Brain pericyte (primary cell): ENCODE data around the gene VTI1A.

Source experiments
- DNase-seq: peaks from one replicate; pipeline ENCODE4 v3.0.0-alpha.2; 2012; ENCODE audit warnings: low read depth, low spot score

VTI1A gene

DNA sequence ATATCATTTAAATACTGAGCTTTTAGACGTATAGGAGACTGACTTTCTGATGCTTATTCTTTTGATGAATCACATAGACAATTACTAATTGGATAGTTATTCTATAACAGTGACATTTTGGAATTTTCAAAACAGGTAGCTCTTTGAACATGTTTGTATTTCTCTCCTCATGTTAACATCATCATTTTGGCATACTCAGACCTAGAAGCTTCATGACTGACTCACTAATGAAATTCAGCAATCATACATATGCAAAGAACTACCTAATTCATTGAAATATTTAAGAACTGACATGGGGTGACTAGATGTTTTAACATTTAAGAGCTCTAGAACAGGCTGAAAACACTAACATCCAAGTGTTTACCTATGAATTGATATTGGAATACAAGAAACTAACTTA is 192.3 kb downstream of the VTI1A start:
- DNase-seq, result no peak

DNA sequence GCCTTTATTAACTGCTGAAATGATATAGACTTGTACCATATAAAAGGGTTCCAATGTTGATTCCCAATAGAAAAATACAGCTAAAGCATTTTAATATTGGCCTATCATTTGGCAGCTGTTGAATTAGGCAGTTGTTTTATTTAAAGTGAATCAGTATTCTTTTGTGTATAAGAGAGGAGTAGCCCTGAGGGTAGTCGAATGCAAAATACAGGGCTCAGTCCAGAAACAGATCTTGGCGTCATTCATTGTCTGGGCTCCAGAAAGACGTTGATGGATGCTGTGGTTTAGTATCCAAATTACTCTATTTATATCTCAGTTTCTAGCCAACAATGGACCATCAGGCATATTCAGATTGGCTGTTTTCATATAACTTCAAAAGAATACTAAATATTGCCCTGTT is 193.6 kb downstream of the VTI1A start:
- no peak for DNase-seq

DNA sequence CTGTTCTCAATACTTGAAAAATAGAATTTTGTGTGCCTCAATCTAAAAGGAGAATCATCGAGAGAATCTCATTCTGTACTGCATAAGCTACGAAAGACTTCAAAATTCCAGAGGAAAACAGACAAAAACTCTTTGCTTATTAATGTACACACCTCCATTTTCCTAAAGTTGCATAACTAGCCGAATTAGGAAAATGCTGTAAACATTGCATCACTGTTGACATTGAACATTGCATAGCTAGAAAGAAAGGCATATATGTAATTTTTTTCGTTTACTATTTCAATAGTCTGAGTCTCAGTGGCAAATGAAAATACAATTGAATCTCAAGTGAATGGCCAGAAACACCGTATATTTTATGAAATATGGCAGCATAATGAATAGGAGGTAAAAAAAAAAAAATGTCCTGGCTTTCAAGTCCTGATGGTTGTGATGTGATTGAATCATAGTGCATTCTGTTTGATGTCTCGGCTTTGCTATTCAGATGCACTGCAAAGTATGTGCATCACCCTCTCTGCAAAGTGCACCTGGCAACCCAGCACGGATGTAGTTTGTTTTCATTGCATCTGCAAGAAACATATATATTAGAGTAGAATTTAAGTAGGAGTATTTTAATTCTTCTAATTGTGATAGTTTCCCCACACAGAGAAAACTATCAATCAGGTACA is 196.7 kb downstream of the VTI1A start:
- DNase-seq, result no peak

DNA sequence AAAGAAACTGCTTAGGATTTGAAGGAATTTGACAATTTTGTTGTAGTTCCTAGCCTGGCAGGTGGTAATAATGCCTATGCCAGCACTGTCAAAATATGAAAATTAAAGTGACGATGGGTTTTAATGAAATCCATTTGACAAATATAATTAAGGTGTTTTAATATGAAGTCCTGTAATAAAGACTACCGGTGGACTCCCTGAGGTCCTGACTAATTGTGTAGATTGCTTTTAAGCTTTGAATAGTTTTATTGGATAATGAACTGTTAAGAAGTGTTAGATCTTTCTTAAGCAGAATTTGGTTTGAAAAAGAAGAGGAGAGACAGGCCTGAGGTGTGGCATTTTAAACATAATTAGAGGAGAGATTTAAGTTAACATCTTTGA is 197.2 kb downstream of the VTI1A start:
- DNase-seq, result no peak

DNA sequence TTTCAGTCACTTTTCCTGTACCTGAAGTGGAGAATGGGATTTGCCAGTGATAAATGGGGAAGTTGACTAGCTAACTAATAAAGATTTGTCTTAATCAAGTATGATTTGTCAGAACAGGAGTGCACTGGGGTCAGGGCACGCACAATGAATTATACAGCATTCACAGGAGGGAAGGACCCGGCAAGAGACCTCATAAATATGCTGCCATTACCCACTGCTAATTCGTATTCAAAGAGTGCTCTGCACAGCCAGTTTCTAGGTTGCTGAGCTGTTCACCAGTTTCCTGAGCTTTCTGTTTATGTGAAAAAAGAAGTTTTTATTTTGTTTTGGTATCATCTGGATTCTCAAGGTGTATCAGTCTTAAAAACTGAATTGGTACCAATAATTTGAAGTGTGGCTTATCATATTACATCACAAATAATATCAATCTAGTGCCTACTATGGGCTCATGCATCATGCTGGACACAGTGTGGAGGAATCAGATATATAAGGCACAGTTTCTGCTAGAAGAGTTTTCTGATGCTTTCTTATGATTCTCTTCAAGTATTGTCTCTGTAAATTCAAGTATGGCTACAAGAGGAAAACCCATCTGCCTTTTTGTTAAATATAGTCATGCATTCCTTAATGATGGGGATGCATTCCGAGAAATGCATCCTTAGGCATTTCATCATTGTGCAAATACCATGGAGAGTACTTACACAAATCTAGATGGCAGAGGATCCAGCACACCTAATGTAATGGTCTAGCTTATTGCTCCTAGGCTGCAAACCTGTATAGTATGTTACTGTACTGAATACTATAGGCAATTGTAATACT is 202.2 kb downstream of the VTI1A start:
- DNase-seq, result no peak

- no peak for DNase-seq
Observed at GRCh38 chr10:112649822-112650152, 202.8 kb downstream of the VTI1A start.

- DNase-seq, result no peak
Observed at GRCh38 chr10:112650588-112651030, 203.6 kb downstream of the VTI1A start.

- no peak for DNase-seq
Observed at GRCh38 chr10:112653215-112653614, 206.2 kb downstream of the VTI1A start.

DNA sequence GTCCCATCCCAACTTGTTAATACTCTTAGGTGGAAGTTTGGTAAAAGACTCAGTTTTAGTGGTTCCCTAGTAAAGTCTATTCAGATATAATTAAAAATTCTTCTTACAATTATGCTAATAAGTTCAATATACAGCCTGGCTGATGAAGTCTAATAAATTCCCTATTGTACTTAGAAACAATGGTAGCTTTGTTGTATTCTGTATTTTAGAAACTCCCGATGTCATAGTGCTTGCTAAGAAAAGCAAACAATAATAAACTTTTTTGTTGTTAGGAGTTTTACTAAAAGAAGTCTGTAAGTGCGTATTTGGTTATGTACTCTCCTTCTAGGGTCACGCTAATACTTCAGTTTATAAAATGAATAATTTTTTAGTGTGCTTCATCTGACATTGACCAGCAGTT is 206.8 kb downstream of the VTI1A start:
- no peak for DNase-seq

GRCh38 chr10:112654794-112655193 is 207.8 kb downstream of the VTI1A start:
- DNase-seq, result no peak

GRCh38 chr10:112655722-112656121 is 208.7 kb downstream of the VTI1A start:
- DNase-seq, result no peak

- DNase-seq, result no peak
Observed at GRCh38 chr10:112658465-112658864, 211.4 kb downstream of the VTI1A start.

DNA sequence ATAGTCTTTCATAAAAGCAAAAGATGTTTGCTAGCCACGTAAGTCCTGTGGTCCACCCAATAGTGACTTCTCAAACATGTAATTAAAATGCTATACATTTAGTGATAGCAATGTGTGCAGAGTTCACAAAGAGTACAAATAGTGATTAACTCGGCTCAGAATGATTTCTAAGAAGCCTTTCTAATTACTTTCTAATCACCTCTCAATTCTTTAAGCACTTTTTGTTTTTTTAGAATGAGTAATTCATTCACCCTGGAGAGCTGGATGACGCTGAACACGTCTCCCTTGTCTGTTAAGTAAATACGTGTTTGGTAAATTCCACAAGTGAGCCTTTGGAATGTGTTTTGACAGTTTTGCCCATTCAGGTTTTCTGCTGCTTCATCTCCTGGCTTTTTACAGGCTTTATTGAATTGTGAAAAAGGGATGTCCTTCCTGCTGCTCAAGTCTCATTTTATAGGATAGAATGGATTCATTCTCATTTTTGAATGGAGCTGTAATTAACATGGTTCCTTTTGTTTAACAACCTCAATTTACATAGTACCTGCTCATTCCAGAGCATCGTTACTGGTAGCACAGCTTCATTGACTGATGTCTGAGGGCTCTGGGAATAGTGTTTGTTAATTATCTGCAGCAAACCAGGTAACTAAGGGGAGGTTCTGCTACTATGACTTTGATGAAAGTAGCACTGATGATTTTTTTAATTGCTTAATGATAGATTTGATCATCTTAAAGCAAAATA is 212.1 kb downstream of the VTI1A start:
- peak; percentile 6 for DNase-seq

- DNase-seq, result no peak
Observed at GRCh38 chr10:112663234-112664125, 216.5 kb downstream of the VTI1A start.

DNA sequence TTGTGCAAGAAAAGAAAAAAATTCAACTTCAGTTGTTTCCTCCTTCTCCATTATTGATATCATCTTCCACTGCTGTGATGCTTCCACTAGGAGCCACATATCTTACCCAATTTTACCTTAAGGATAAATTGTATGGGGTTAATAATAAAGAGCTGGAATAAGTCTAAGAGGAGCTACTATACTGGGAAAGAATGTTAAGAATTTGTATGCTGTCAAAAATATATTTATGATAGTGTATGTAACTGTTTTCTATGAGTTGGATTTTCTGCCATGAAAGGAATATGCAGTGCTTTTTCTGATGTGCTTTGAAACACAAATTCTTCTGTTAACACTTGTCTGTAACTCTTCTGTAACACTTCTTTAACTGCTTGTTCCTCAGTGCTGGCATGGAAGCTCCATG is 219.1 kb downstream of the VTI1A start:
- DNase-seq, result no peak

- no peak for DNase-seq
Observed at GRCh38 chr10:112669989-112670388, 223.0 kb downstream of the VTI1A start.

GRCh38 chr10:112671743-112672142 is 224.7 kb downstream of the VTI1A start:
- no peak for DNase-seq

- no peak for DNase-seq
Observed at GRCh38 chr10:112672706-112673105, 225.7 kb downstream of the VTI1A start.

DNA sequence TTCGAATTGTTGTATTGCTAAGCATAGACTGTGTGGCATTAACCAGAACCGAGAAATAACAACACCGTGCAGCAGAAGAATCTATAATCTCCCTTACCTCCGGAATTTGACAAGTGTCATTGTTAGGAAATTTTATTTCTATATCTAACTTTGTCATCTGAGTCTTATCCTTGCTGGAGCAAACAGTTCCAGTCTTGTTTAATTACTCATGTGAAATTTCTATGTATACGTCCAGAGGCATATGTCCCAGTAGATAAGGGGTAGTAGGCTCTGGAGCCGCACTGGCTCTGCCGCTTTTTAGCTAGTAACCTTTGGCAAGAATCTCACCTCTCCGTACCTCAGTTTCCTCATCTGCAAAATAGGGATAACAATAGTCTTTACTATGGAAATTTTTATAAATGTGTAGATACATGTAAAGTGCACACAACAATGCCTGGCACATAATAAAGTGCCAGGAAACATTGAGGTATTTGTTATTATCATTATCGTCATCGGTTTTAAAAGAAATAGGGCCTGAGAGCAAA is 228.6 kb downstream of the VTI1A start:
- no peak for DNase-seq

DNA sequence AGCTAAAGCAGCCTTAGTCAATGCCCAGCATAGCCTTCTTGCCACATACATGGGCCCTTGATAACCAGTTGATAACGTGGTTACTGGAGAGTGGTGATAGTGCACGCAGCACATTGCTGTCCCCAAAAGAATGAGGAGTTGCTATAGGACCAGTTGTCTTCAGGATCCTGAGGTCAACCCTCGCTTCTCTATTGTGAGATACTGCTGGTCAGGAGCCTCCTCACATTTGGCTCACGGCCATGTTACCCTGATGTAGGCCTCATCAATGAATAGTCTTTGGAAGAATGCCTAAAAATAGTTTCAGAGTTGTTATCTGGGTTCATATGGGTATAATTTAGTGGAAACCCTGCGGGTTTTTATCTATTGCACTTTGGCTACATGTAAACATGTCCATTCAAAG is 230.7 kb downstream of the VTI1A start:
- DNase-seq, result no peak

- DNase-seq, result no peak
Observed at GRCh38 chr10:112678581-112678980, 231.6 kb downstream of the VTI1A start.
